Measurements from ENCODE around the gene TRAM2.

The TRAM2 gene

DNA sequence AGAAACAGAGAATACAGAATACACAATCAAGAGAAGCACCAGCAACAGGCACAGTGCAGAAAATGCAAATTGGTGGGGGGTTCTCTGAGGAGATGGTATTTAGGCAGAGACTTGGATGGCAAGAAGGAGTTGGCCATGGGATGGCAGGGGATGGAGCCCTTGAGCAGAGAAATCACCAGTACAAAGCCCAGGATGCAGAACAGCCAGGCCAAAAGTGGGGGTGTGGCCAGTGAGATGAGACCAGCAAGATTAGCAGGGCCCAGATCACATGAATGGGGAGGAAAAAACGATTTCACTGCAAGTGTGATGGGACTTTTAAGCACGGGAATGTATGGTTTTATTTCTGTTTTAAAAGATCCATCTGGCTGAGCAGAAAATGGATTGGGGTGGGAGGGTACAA, 63.4 kb downstream of the TRAM2 start:
- H3K27ac ChIP-seq (ENCODE audit: low read depth, low read length) = no peak overlapping the region
- no peaks in the 10 kb centered on the region for H3K4me1 ChIP-seq (ENCODE audit: control insufficient read depth, low read length)
- H3K36me3 ChIP-seq (ENCODE audit: control insufficient read depth, low read length) = no peaks in the 10 kb centered on the region
- TF ChIP-seq EZH2phosphoT487 (IDR thresholded peaks at IDR 0.05; ENCODE audit: borderline replicate concordance, low read length) = no peak
- TF ChIP-seq, protein P1, sequence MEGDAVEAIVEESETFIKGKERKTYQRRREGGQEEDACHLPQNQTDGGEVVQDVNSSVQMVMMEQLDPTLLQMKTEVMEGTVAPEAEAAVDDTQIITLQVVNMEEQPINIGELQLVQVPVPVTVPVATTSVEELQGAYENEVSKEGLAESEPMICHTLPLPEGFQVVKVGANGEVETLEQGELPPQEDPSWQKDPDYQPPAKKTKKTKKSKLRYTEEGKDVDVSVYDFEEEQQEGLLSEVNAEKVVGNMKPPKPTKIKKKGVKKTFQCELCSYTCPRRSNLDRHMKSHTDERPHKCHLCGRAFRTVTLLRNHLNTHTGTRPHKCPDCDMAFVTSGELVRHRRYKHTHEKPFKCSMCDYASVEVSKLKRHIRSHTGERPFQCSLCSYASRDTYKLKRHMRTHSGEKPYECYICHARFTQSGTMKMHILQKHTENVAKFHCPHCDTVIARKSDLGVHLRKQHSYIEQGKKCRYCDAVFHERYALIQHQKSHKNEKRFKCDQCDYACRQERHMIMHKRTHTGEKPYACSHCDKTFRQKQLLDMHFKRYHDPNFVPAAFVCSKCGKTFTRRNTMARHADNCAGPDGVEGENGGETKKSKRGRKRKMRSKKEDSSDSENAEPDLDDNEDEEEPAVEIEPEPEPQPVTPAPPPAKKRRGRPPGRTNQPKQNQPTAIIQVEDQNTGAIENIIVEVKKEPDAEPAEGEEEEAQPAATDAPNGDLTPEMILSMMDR (IDR thresholded peaks at IDR 0.05; ENCODE audit: low read depth, low read length, poor library complexity, severe bottlenecking) = no peak
- H3K4me3 ChIP-seq (ENCODE audit: low read length) = no peak overlapping the region
- no peaks in the 10 kb centered on the region for H3K79me2 ChIP-seq (ENCODE audit: control insufficient read depth, low read length)
- no peaks in the 10 kb centered on the region for H3K27me3 ChIP-seq (ENCODE audit: control insufficient read depth, low read length)
- H4K20me1 ChIP-seq (ENCODE audit: control insufficient read depth, insufficient read depth, low read depth, low read length) = no peaks in the 10 kb centered on the region
- H3K9me2 ChIP-seq (replicated peaks; ENCODE audit: control insufficient read depth, low read length) = no peaks in the 10 kb centered on the region
- H3K4me2 ChIP-seq (ENCODE audit: low read length) = no peak overlapping the region
- H3K9me3 ChIP-seq (ENCODE audit: control insufficient read depth, insufficient read depth, low read length) = no peaks in the 10 kb centered on the region
- no peaks in the 10 kb centered on the region for H3F3A ChIP-seq (ENCODE audit: control insufficient read depth, insufficient read depth)

DNA sequence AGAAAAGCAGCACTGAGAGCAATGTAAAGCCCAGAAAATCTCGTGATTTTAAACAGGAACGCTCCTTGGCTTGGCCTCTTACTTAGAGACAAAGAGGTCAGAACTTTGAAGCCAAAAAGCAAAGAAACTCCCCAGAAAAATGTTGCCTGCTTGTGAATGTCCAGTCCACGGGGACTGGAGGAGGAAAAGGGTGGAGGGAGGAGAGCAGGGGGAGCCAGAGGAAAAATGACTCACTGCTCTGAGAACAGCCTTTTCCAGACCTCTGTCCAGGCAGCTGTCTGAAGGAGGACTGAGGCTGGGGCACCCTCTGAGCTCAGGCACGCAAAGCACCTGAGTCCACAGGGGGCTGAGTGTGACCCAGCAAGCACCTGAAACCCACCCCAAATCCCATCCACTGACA, 64.7 kb downstream of the TRAM2 start:
- no peaks in the 10 kb centered on the region for H3K9me2 ChIP-seq (replicated peaks; ENCODE audit: control insufficient read depth, low read length)
- no peaks in the 10 kb centered on the region for H3K4me1 ChIP-seq (ENCODE audit: control insufficient read depth, low read length)
- no peaks in the 10 kb centered on the region for H3K9me3 ChIP-seq (ENCODE audit: control insufficient read depth, insufficient read depth, low read length)
- no peaks in the 10 kb centered on the region for H3K36me3 ChIP-seq (ENCODE audit: control insufficient read depth, low read length)
- no peaks in the 10 kb centered on the region for H4K20me1 ChIP-seq (ENCODE audit: control insufficient read depth, insufficient read depth, low read depth, low read length)
- H3K4me3 ChIP-seq (ENCODE audit: low read length) = no peak overlapping the region
- no peaks in the 10 kb centered on the region for H3K79me2 ChIP-seq (ENCODE audit: control insufficient read depth, low read length)
- no peaks in the 10 kb centered on the region for H3K27me3 ChIP-seq (ENCODE audit: control insufficient read depth, low read length)
- H3K4me2 ChIP-seq (ENCODE audit: low read length) = no peak overlapping the region
- H3F3A ChIP-seq (ENCODE audit: control insufficient read depth, insufficient read depth) = no peaks in the 10 kb centered on the region
- no peak overlapping the region for H3K27ac ChIP-seq (ENCODE audit: low read depth, low read length)
- TF ChIP-seq, protein P1 (IDR thresholded peaks at IDR 0.05; ENCODE audit: low read depth, low read length, poor library complexity, severe bottlenecking) = no peak
- TF ChIP-seq EZH2phosphoT487 (IDR thresholded peaks at IDR 0.05; ENCODE audit: borderline replicate concordance, low read length) = no peak

DNA sequence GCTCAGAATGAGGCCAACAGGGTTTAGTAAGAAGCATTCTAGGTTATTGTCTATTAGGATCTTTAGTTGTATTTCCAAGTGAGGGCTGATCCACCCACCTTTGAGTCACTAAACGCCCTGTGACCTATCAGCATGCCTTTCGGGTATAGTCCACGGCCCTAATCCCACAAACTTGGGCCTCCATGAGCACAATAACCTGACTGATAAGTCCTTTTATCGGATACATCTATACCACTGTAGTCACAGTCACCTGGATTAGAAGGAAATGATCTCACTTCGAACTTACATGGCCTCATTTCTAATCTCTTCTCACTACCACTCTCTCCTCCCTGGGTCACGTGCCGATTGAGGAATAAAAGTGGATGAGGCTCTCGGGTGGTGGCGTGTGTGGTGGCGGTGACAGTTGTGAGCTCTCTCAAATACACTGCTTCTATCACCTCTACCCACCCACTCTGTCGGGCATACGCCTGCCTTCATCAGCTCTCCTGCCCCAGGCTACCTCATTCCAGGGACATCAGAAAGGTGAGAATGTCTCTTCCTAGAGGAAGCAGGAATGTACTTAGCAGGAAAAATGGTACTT, 65.2 kb downstream of the TRAM2 start:
- H3K9me3 ChIP-seq (ENCODE audit: control insufficient read depth, insufficient read depth, low read length) = no peaks in the 10 kb centered on the region
- no peaks in the 10 kb centered on the region for H3K4me1 ChIP-seq (ENCODE audit: control insufficient read depth, low read length)
- H3K79me2 ChIP-seq (ENCODE audit: control insufficient read depth, low read length) = no peaks in the 10 kb centered on the region
- no peak overlapping the region for H3K27ac ChIP-seq (ENCODE audit: low read depth, low read length)
- no peak overlapping the region for H3K4me2 ChIP-seq (ENCODE audit: low read length)
- no peaks in the 10 kb centered on the region for H3K9me2 ChIP-seq (replicated peaks; ENCODE audit: control insufficient read depth, low read length)
- no peaks in the 10 kb centered on the region for H4K20me1 ChIP-seq (ENCODE audit: control insufficient read depth, insufficient read depth, low read depth, low read length)
- H3K27me3 ChIP-seq (ENCODE audit: control insufficient read depth, low read length) = no peaks in the 10 kb centered on the region
- H3F3A ChIP-seq (ENCODE audit: control insufficient read depth, insufficient read depth) = no peaks in the 10 kb centered on the region
- no peak overlapping the region for H3K4me3 ChIP-seq (ENCODE audit: low read length)
- TF ChIP-seq, protein P1 (IDR thresholded peaks at IDR 0.05; ENCODE audit: low read depth, low read length, poor library complexity, severe bottlenecking) = no peak
- TF ChIP-seq EZH2phosphoT487 (IDR thresholded peaks at IDR 0.05; ENCODE audit: borderline replicate concordance, low read length) = no peak
- H3K36me3 ChIP-seq (ENCODE audit: control insufficient read depth, low read length) = no peaks in the 10 kb centered on the region
